Neural cell (in vitro differentiated cells): ENCODE data around the gene KCNJ4. TPM values are rescaled to one million over a fixed set of nuclear protein-coding genes. Genes with fewer than 3 reads are reported as not detected.

Experiments
- H2AFZ ChIP-seq: fragments of 200-600, 300-800 bp; sonication (generic), shearing (Covaris generic); 2 replicates; pipeline ENCODE4 v1.6.0; 2014; ENCODE audit warnings: low read depth, mild to moderate bottlenecking, antibody characterized with exemption, low read length, moderate library complexity
- H3F3A ChIP-seq: fragments of 200-600 bp; shearing (Covaris generic); 2 replicates; pipeline ENCODE4 v1.6.1; 2016; ENCODE audit warnings: mild to moderate bottlenecking, moderate library complexity, mixed read lengths, antibody characterized with exemption, low read length; ENCODE audit not compliant: insufficient read depth, poor library complexity, severe bottlenecking
- H3K27ac ChIP-seq: fragments of 200-600, 300-800 bp; sonication (generic), shearing (Covaris generic); 2 replicates; pipeline ENCODE4 v1.5.1; 2014; ENCODE audit warnings: mild to moderate bottlenecking, low read length, moderate library complexity
- H3K27me3 ChIP-seq: fragments of 300-800, 200-600 bp; sonication (generic), shearing (Covaris generic); 2 replicates; pipeline ENCODE4 v1.6.0; 2014; ENCODE audit warnings: mild to moderate bottlenecking, low read depth, low read length, moderate library complexity; ENCODE audit not compliant: insufficient read depth
- H3K36me3 ChIP-seq: fragments of 300-800, 200-600 bp; sonication (generic), shearing (Covaris generic); 2 replicates; pipeline ENCODE4 v1.5.1; 2014; ENCODE audit warnings: mild to moderate bottlenecking, antibody characterized with exemption, low read length, moderate library complexity; ENCODE audit not compliant: insufficient read depth
- H3K4me2 ChIP-seq: fragments of 300-800, 200-600 bp; sonication (generic), shearing (Covaris generic); 2 replicates; pipeline ENCODE4 v1.6.0; 2014; ENCODE audit warnings: mild to moderate bottlenecking, low read length
- H3K4me3 ChIP-seq: fragments of 300-800, 200-600 bp; sonication (generic), shearing (Covaris generic); 2 replicates; pipeline ENCODE4 v1.5.1; 2014; ENCODE audit warnings: mild to moderate bottlenecking, low read length, moderate library complexity
- H3K79me2 ChIP-seq: fragments of 200-600 bp; shearing (Covaris generic); replicated peaks from 2 replicates; pipeline ENCODE4 v1.6.0; 2014; ENCODE audit warnings: mild to moderate bottlenecking, low read length, moderate library complexity; ENCODE audit not compliant: insufficient read depth
- H3K9ac ChIP-seq: fragments of 300-800, 200-600 bp; sonication (generic), shearing (Covaris generic); 2 replicates; pipeline ENCODE4 v1.6.1; 2016; ENCODE audit warnings: mild to moderate bottlenecking, low read length, mixed read lengths
- H3K9me2 ChIP-seq: fragments of 200-600 bp; shearing (Covaris generic); 2 replicates; pipeline ENCODE4 v1.6.1; 2016; ENCODE audit warnings: mild to moderate bottlenecking, low read length, mixed read lengths; ENCODE audit not compliant: insufficient read depth
- H3K9me3 ChIP-seq: fragments of 200-600, 300-800 bp; sonication (generic), shearing (Covaris generic); 2 replicates; pipeline ENCODE4 v1.6.1; 2016; ENCODE audit warnings: mild to moderate bottlenecking, mixed run types, low read length, moderate library complexity, mixed read lengths
- H4K20me1 ChIP-seq: fragments of 200-600 bp; shearing (Covaris generic); 2 replicates; pipeline ENCODE4 v1.6.1; 2016; ENCODE audit warnings: mild to moderate bottlenecking, mixed run types; ENCODE audit not compliant: insufficient read depth
- EP300 ChIP-seq: fragments of 450-650 bp; conservative IDR thresholded peaks from 2 replicates; pipeline ENCODE4 v1.6.1; 2014; ENCODE audit warnings: antibody characterized with exemption, mild to moderate bottlenecking, moderate library complexity; ENCODE audit not compliant: poor library complexity, severe bottlenecking
- EZH2 ChIP-seq: fragments of 200-600, 300-800 bp; shearing (Covaris generic), sonication (generic); IDR thresholded peaks from 2 replicates; pipeline ENCODE4 v1.6.1; 2014; ENCODE audit warnings: antibody characterized with exemption, low read length, borderline replicate concordance, mild to moderate bottlenecking; ENCODE audit not compliant: insufficient read depth, poor library complexity, severe bottlenecking
- MXI1 ChIP-seq: fragments of 450-650 bp; conservative IDR thresholded peaks from 2 replicates; pipeline ENCODE4 v1.6.1; 2014; ENCODE audit warnings: antibody characterized with exemption, mild to moderate bottlenecking; ENCODE audit not compliant: poor library complexity, severe bottlenecking
- POLR2AphosphoS5 ChIP-seq: IDR thresholded peaks from 2 replicates; pipeline ENCODE4 v1.6.1; 2012
- RAD21 ChIP-seq: fragments of 450-650 bp; conservative IDR thresholded peaks from 2 replicates; pipeline ENCODE4 v1.6.1; 2014; ENCODE audit warnings: antibody characterized with exemption, mild to moderate bottlenecking, moderate library complexity
- SMC3 ChIP-seq: fragments of 450-650 bp; conservative IDR thresholded peaks from 2 replicates; pipeline ENCODE4 v1.6.1; 2014; ENCODE audit warnings: antibody characterized with exemption, mild to moderate bottlenecking, moderate library complexity; ENCODE audit not compliant: poor library complexity
- TAF1 ChIP-seq: IDR thresholded peaks from 2 replicates; pipeline ENCODE4 v1.6.1; 2012; ENCODE audit warnings: low read depth
- polyA plus RNA-seq: library from polyadenylated mRNA; depleted of rRNA; stranded (reverse); fragments of >200 nt; gene quantifications from 2 replicates; pipeline ENCODE4 v1.2.3, GENCODE V29; 2014
- TF ChIP-seq, protein P1 (sequence below): fragments of 450-650 bp; IDR thresholded peaks from 2 replicates; pipeline ENCODE4 v1.5.1; 2014; ENCODE audit warnings: antibody characterized with exemption, mild to moderate bottlenecking, moderate library complexity; ENCODE audit not compliant: poor library complexity, severe bottlenecking
- TF ChIP-seq, protein P2 (sequence below): IDR thresholded peaks from 2 replicates; pipeline ENCODE4 v1.6.1; 2012; ENCODE audit warnings: borderline replicate concordance

KCNJ4 gene
- polyA plus RNA-seq, 1 donor from 2014 or later = 1.7 TPM

DNA sequence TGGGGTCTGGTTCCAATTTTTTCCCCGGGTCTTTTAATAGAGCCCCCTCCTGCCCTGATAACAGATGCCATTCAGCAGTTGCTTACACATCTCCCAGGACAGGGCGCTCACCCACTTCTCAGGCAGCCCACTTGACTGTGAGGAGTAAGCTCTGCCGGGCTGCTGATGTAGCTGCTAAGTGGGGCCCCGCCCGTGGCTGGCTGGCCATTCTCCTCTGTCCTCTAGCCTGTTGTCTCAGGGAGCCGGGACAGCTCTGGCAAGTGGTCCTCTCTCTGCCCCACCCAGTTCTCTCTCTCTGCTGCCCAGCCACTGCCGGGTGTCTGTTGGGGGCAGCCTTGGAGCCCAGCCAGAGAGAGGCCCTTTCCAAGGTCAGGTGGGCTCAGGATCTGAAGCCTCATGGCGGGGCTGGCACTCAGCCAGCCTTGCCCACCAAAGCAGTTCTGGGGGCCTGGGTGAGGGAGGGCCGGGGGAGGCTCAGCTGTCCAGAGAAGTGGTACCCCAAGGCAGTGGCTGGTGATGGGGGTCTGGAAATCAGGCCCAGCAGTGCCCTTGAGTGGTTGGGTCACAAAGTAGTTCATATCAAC is 8.9 kb downstream of the KCNJ4 start:
- Histone ChIP-seq H3K79me2 (no peaks in the 10 kb centered on the region), H3K27me3 (no peaks in the 10 kb centered on the region), H3K9ac (no peak overlapping the region), H3F3A (no peaks in the 10 kb centered on the region), H2AFZ (no peak overlapping the region), H3K9me3 (no peaks in the 10 kb centered on the region), H3K4me2 (no peak overlapping the region), H3K36me3 (no peaks in the 10 kb centered on the region), H3K4me3 (no peak overlapping the region), H3K27ac (no peak overlapping the region), H4K20me1 (no peaks in the 10 kb centered on the region), H3K9me2 (no peaks in the 10 kb centered on the region)
- no peak for TF ChIP-seq POLR2AphosphoS5
- TF ChIP-seq EP300 = no peak
- TF ChIP-seq EZH2 = no peak
- no peak for TF ChIP-seq SMC3
- TF ChIP-seq, protein P1, sequence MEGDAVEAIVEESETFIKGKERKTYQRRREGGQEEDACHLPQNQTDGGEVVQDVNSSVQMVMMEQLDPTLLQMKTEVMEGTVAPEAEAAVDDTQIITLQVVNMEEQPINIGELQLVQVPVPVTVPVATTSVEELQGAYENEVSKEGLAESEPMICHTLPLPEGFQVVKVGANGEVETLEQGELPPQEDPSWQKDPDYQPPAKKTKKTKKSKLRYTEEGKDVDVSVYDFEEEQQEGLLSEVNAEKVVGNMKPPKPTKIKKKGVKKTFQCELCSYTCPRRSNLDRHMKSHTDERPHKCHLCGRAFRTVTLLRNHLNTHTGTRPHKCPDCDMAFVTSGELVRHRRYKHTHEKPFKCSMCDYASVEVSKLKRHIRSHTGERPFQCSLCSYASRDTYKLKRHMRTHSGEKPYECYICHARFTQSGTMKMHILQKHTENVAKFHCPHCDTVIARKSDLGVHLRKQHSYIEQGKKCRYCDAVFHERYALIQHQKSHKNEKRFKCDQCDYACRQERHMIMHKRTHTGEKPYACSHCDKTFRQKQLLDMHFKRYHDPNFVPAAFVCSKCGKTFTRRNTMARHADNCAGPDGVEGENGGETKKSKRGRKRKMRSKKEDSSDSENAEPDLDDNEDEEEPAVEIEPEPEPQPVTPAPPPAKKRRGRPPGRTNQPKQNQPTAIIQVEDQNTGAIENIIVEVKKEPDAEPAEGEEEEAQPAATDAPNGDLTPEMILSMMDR = no peak
- TF ChIP-seq TAF1 = no peak
- TF ChIP-seq MXI1 = no peak
- TF ChIP-seq RAD21 = no peak
- TF ChIP-seq, protein P2, sequence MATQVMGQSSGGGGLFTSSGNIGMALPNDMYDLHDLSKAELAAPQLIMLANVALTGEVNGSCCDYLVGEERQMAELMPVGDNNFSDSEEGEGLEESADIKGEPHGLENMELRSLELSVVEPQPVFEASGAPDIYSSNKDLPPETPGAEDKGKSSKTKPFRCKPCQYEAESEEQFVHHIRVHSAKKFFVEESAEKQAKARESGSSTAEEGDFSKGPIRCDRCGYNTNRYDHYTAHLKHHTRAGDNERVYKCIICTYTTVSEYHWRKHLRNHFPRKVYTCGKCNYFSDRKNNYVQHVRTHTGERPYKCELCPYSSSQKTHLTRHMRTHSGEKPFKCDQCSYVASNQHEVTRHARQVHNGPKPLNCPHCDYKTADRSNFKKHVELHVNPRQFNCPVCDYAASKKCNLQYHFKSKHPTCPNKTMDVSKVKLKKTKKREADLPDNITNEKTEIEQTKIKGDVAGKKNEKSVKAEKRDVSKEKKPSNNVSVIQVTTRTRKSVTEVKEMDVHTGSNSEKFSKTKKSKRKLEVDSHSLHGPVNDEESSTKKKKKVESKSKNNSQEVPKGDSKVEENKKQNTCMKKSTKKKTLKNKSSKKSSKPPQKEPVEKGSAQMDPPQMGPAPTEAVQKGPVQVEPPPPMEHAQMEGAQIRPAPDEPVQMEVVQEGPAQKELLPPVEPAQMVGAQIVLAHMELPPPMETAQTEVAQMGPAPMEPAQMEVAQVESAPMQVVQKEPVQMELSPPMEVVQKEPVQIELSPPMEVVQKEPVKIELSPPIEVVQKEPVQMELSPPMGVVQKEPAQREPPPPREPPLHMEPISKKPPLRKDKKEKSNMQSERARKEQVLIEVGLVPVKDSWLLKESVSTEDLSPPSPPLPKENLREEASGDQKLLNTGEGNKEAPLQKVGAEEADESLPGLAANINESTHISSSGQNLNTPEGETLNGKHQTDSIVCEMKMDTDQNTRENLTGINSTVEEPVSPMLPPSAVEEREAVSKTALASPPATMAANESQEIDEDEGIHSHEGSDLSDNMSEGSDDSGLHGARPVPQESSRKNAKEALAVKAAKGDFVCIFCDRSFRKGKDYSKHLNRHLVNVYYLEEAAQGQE = no peak

DNA sequence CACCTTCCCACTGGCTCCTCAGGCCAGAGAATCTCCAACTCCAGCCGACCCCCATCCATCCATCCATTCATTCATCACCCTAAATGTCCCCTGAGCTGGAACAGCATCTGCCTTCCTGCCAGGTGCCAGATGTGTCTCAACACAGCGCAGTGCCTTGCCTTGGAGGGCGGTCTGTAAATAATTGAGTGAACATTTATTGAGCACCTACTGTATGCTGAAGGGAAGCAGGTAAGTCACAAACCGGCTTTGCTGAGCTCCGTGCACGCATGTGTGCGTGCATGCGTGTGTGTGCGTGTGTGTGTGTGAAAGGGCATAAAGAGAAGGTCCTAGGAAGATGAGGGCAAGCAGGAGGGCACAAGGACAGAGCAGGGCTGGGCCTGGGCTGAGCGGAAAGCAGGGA is 10.2 kb downstream of the KCNJ4 start:
- H4K20me1 ChIP-seq = no peaks in the 10 kb centered on the region
- H3K4me3 ChIP-seq = no peak overlapping the region
- H3K79me2 ChIP-seq = no peaks in the 10 kb centered on the region
- no peak overlapping the region for H3K27ac ChIP-seq
- no peak overlapping the region for H3K4me2 ChIP-seq
- no peak overlapping the region for H3K9ac ChIP-seq
- H3K9me2 ChIP-seq = no peaks in the 10 kb centered on the region
- no peaks in the 10 kb centered on the region for H3K9me3 ChIP-seq
- H3K36me3 ChIP-seq = no peaks in the 10 kb centered on the region
- H3F3A ChIP-seq = no peaks in the 10 kb centered on the region
- H3K27me3 ChIP-seq = no peaks in the 10 kb centered on the region
- TF ChIP-seq, protein P2 = no peak
- TF ChIP-seq SMC3 = no peak
- TF ChIP-seq RAD21 = no peak
- TF ChIP-seq MXI1 = no peak
- TF ChIP-seq TAF1 = no peak
- TF ChIP-seq, protein P1 = no peak
- TF ChIP-seq EP300 = no peak
- TF ChIP-seq EZH2 = no peak
- no peak overlapping the region for H2AFZ ChIP-seq
